ENCODE data around the gene STAMBPL1.

Gene STAMBPL1

GRCh38 chr10:88933564-88933963 is 53.5 kb downstream of the STAMBPL1 start:
- Histone ChIP-seq H3K27me3 (replicated peaks in 2 of 5; ENCODE audit: control insufficient read depth in 4 of 5, insufficient read depth in 5 of 5, low read length in 4 of 5) (no peaks in the 10 kb centered on the region), H3K9me3 (ENCODE audit: control extremely low read depth in 1 of 5, control insufficient read depth in 4 of 5, insufficient read depth in 2 of 5, low read depth in 1 of 5, low read length in 4 of 5) (no peaks in the 10 kb centered on the region), H3K4me1 (ENCODE audit: control extremely low read depth in 1 of 4, control insufficient read depth in 4 of 4, insufficient read depth in 4 of 4, low read length in 3 of 4) (peaks cover 0 to 8% (median 3%) of the 10 kb centered on the region in 4 experiments), H3K4me3 (ENCODE audit: control insufficient read depth in 1 of 7, extremely low read depth in 1 of 7, insufficient read depth in 4 of 7, low read depth in 2 of 7, low read length in 6 of 7) (no peak overlapping the region), H3K27ac (ENCODE audit: insufficient read depth in 1 of 2, low read depth in 1 of 2, low read length in 2 of 2, poor library complexity in 1 of 2, severe bottlenecking in 2 of 2) (no peak overlapping the region), H3K36me3 (ENCODE audit: control insufficient read depth in 4 of 4, insufficient read depth in 4 of 4, low read length in 3 of 4) (peaks cover 0 to 11% (median 2%) of the 10 kb centered on the region in 4 experiments)
- POLR2A ChIA-PET = no interaction called here
- CTCF ChIA-PET = interaction anchor here (0.7 to 7.9 kb wide), 39 partner anchors 9 to 370 kb away, joined by 3 to 137 read pairs (median 5); partner anchors contain the start of genes CH25H, FAS and RNLS
- no peak for DNase-seq
- 100% methylated on average over 2 of the region's 2 CpGs for WGBS (ENCODE audit: insufficient coverage)

DNA sequence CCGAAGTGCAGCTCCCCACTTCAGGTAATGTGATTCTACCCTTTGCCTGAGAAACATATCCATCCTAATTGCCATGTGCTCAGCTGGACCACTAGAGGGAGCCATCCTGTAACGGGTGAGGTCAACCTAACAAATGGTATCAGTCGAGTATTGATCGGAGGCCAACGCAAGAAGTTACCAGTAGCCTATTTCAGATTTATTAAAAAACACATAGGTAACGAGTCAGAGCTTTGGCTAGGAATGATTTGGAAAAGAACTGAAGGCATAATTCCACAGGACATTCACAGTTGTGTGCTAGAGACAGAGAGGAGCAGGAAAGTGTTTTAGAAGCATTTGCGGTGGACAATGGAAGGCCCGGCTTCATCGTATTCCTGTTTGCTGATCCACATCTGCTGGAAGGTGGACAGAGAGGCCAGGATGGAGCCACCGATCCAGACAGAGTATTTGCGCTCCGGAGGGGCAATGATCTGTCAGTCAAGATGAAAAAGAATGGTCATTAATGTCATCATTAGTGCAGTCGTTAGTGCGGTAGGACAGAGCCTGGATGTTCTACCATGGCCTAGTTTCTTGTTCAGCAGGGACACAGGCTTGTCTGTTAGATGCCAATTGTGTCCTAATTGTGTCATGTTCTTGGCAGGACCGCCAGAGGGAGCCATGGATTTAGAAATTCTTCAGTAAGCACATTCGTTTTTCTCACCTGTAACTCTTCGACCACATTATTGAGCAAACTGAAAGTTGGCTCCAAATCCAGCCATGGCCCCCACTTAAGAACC is 55.0 kb downstream of the STAMBPL1 start:
- Histone ChIP-seq H3K36me3 (ENCODE audit: control insufficient read depth in 4 of 4, insufficient read depth in 4 of 4, low read length in 3 of 4) (peaks cover 0 to 16% (median 1%) of the 10 kb centered on the region in 4 experiments), H3K4me1 (ENCODE audit: control extremely low read depth in 1 of 4, control insufficient read depth in 4 of 4, insufficient read depth in 4 of 4, low read length in 3 of 4) (peaks cover 0 to 8% (median 3%) of the 10 kb centered on the region in 4 experiments), H3K27me3 (replicated peaks in 2 of 5; ENCODE audit: control insufficient read depth in 4 of 5, insufficient read depth in 5 of 5, low read length in 4 of 5) (no peaks in the 10 kb centered on the region), H3K4me3 (ENCODE audit: control insufficient read depth in 1 of 7, extremely low read depth in 1 of 7, insufficient read depth in 4 of 7, low read depth in 2 of 7, low read length in 6 of 7) (peak overlapping the region in 1 of 7 experiments; percentile 40), H3K9me3 (ENCODE audit: control extremely low read depth in 1 of 5, control insufficient read depth in 4 of 5, insufficient read depth in 2 of 5, low read depth in 1 of 5, low read length in 4 of 5) (no peaks in the 10 kb centered on the region), H3K27ac (ENCODE audit: insufficient read depth in 1 of 2, low read depth in 1 of 2, low read length in 2 of 2, poor library complexity in 1 of 2, severe bottlenecking in 2 of 2) (no peak overlapping the region)
- ChIA-PET POLR2A (no interaction called here), CTCF (interaction anchor here (0.7 to 7.9 kb wide), 42 partner anchors 8 to 372 kb away, joined by 3 to 137 read pairs (median 4); partner anchors contain the start of genes CH25H and FAS)
- DNase-seq = peak; percentile 87 to 90 (median 89)
- WGBS (ENCODE audit: insufficient coverage) = 37% methylated on average over 15 of the region's 17 CpGs

DNA sequence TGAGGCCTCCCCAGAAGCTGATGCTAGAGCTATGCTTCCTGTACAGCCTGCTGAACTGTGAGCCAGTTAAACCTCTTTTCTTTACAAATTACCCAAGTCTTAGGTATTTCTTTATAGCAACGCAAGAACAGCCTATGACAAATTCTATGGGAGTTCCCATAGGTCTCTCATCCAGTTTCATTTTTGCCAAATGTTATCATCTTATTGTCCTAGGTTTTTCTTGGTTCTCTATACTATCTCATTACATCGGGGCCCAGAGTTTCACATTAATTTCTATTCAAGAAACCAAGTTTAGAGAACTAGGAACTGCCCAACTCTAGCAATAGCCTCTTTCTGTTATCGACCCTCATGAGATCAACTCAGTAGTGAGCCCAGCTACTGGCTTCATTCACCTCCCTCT is 56.6 kb downstream of the STAMBPL1 start:
- CTCF ChIA-PET = interaction anchor here (0.6 to 5.7 kb wide), 20 partner anchors 9 to 590 kb away, joined by 3 to 56 read pairs (median 4); partner anchors contain the start of gene FAS
- WGBS (ENCODE audit: insufficient coverage) = 100% methylated on average over 2 of the region's 3 CpGs

DNA sequence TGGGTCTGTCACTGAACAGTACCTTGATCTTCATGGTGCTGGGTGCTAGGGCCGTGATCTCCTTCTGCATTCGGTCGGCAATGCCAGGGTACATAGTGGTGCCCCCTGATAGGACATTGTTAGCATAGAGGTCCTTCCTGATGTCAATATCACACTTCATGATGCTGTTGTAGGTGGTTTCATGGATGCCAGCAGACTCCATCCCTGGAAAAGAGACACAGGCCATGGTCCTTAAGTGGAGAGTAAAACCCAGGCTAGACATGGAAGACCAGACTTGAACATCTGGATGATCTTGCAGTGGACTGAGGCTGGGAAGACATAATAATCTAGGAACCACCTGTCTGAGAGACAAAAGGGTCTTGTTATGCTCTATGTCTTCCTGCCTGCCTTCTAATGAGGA is 58.0 kb downstream of the STAMBPL1 start:
- H3K36me3 ChIP-seq (ENCODE audit: control insufficient read depth in 4 of 4, insufficient read depth in 4 of 4, low read length in 3 of 4) = peaks cover 0 to 21% (median 1%) of the 10 kb centered on the region in 4 experiments
- CTCF ChIA-PET = interaction anchor here (0.7 to 2.9 kb wide), 8 partner anchors 12 to 364 kb away, joined by 3 to 17 read pairs (median 5); no protein-coding TSS in a partner anchor
- no peak for DNase-seq

More for the DNA sequence above, 56.6 kb downstream of the STAMBPL1 start:
- H3K27ac ChIP-seq (ENCODE audit: insufficient read depth in 1 of 2, low read depth in 1 of 2, low read length in 2 of 2, poor library complexity in 1 of 2, severe bottlenecking in 2 of 2) = no peak overlapping the region
- H3K9me3 ChIP-seq (ENCODE audit: control extremely low read depth in 1 of 5, control insufficient read depth in 4 of 5, insufficient read depth in 2 of 5, low read depth in 1 of 5, low read length in 4 of 5) = no peaks in the 10 kb centered on the region
- H3K4me3 ChIP-seq (ENCODE audit: control insufficient read depth in 1 of 7, extremely low read depth in 1 of 7, insufficient read depth in 4 of 7, low read depth in 2 of 7, low read length in 6 of 7) = no peak overlapping the region
- H3K27me3 ChIP-seq (replicated peaks in 2 of 5; ENCODE audit: control insufficient read depth in 4 of 5, insufficient read depth in 5 of 5, low read length in 4 of 5) = no peaks in the 10 kb centered on the region
- peaks cover 0 to 20% (median 1%) of the 10 kb centered on the region in 4 experiments for H3K36me3 ChIP-seq (ENCODE audit: control insufficient read depth in 4 of 4, insufficient read depth in 4 of 4, low read length in 3 of 4)
- no peak for DNase-seq
- H3K4me1 ChIP-seq (ENCODE audit: control extremely low read depth in 1 of 4, control insufficient read depth in 4 of 4, insufficient read depth in 4 of 4, low read length in 3 of 4) = peaks cover 0 to 8% (median 3%) of the 10 kb centered on the region in 4 experiments
- POLR2A ChIA-PET = interaction anchor here (0.6 kb wide), 1 partner anchor 1123 kb away, joined by 4 read pairs; no protein-coding TSS in a partner anchor

GRCh38 chr10:88938938-88939337 is 58.9 kb downstream of the STAMBPL1 start:
- 100% methylated on average over 2 of the region's 2 CpGs for WGBS (ENCODE audit: insufficient coverage)
- no peak overlapping the region for H3K27ac ChIP-seq (ENCODE audit: insufficient read depth in 1 of 2, low read depth in 1 of 2, low read length in 2 of 2, poor library complexity in 1 of 2, severe bottlenecking in 2 of 2)
- CTCF ChIA-PET = interaction anchor here (0.6 to 2.1 kb wide), 2 partner anchors 11 to 276 kb away, joined by 3 to 7 read pairs; no protein-coding TSS in a partner anchor
- POLR2A ChIA-PET = no interaction called here
- H3K9me3 ChIP-seq (ENCODE audit: control extremely low read depth in 1 of 5, control insufficient read depth in 4 of 5, insufficient read depth in 2 of 5, low read depth in 1 of 5, low read length in 4 of 5) = no peaks in the 10 kb centered on the region
- peaks cover 0 to 8% (median 3%) of the 10 kb centered on the region in 4 experiments for H3K4me1 ChIP-seq (ENCODE audit: control extremely low read depth in 1 of 4, control insufficient read depth in 4 of 4, insufficient read depth in 4 of 4, low read length in 3 of 4)
- H3K4me3 ChIP-seq (ENCODE audit: control insufficient read depth in 1 of 7, extremely low read depth in 1 of 7, insufficient read depth in 4 of 7, low read depth in 2 of 7, low read length in 6 of 7) = no peak overlapping the region
- DNase-seq = no peak
- peaks cover 0 to 21% (median 1%) of the 10 kb centered on the region in 4 experiments for H3K36me3 ChIP-seq (ENCODE audit: control insufficient read depth in 4 of 4, insufficient read depth in 4 of 4, low read length in 3 of 4)
- H3K27me3 ChIP-seq (replicated peaks in 2 of 5; ENCODE audit: control insufficient read depth in 4 of 5, insufficient read depth in 5 of 5, low read length in 4 of 5) = no peaks in the 10 kb centered on the region

More for the DNA sequence above, 58.0 kb downstream of the STAMBPL1 start:
- Histone ChIP-seq H3K27me3 (replicated peaks in 2 of 5; ENCODE audit: control insufficient read depth in 4 of 5, insufficient read depth in 5 of 5, low read length in 4 of 5) (no peaks in the 10 kb centered on the region), H3K9me3 (ENCODE audit: control extremely low read depth in 1 of 5, control insufficient read depth in 4 of 5, insufficient read depth in 2 of 5, low read depth in 1 of 5, low read length in 4 of 5) (no peaks in the 10 kb centered on the region), H3K4me3 (ENCODE audit: control insufficient read depth in 1 of 7, extremely low read depth in 1 of 7, insufficient read depth in 4 of 7, low read depth in 2 of 7, low read length in 6 of 7) (no peak overlapping the region), H3K4me1 (ENCODE audit: control extremely low read depth in 1 of 4, control insufficient read depth in 4 of 4, insufficient read depth in 4 of 4, low read length in 3 of 4) (peaks cover 0 to 8% (median 3%) of the 10 kb centered on the region in 4 experiments), H3K27ac (ENCODE audit: insufficient read depth in 1 of 2, low read depth in 1 of 2, low read length in 2 of 2, poor library complexity in 1 of 2, severe bottlenecking in 2 of 2) (no peak overlapping the region)
- WGBS (ENCODE audit: insufficient coverage) = no CpG with 5 or more reads among the region's 3 CpGs
- POLR2A ChIA-PET = no interaction called here

- Histone ChIP-seq H3K4me3 (ENCODE audit: control insufficient read depth in 1 of 7, extremely low read depth in 1 of 7, insufficient read depth in 4 of 7, low read depth in 2 of 7, low read length in 6 of 7) (no peak overlapping the region), H3K27ac (ENCODE audit: insufficient read depth in 1 of 2, low read depth in 1 of 2, low read length in 2 of 2, poor library complexity in 1 of 2, severe bottlenecking in 2 of 2) (no peak overlapping the region), H3K27me3 (replicated peaks in 2 of 5; ENCODE audit: control insufficient read depth in 4 of 5, insufficient read depth in 5 of 5, low read length in 4 of 5) (no peaks in the 10 kb centered on the region), H3K9me3 (ENCODE audit: control extremely low read depth in 1 of 5, control insufficient read depth in 4 of 5, insufficient read depth in 2 of 5, low read depth in 1 of 5, low read length in 4 of 5) (no peaks in the 10 kb centered on the region), H3K36me3 (ENCODE audit: control insufficient read depth in 4 of 4, insufficient read depth in 4 of 4, low read length in 3 of 4) (peaks cover 0 to 21% (median 1%) of the 10 kb centered on the region in 4 experiments), H3K4me1 (ENCODE audit: control extremely low read depth in 1 of 4, control insufficient read depth in 4 of 4, insufficient read depth in 4 of 4, low read length in 3 of 4) (peaks cover 0 to 7% (median 1%) of the 10 kb centered on the region in 4 experiments)
- WGBS (ENCODE audit: insufficient coverage) = 98% methylated on average over 5 of the region's 6 CpGs
- ChIA-PET POLR2A (no interaction called here), CTCF (interaction anchor here (0.8 to 1.6 kb wide), 3 partner anchors 9 to 273 kb away, joined by 3 to 5 read pairs (median 3); no protein-coding TSS in a partner anchor)
- no peak for DNase-seq
These were observed 61.0 kb downstream of the STAMBPL1 start for GRCh38 chr10:88941026-88941425.

Data from common myeloid progenitor, CD34-positive (primary cell).